ENCODE data around the gene FAM53B.
"Not testable (repeated sequence)": the region's sequence is repeated elsewhere in the genome, so short reads cannot be mapped to it uniquely, and the experiment has no call there.

Gene FAM53B, protein sequence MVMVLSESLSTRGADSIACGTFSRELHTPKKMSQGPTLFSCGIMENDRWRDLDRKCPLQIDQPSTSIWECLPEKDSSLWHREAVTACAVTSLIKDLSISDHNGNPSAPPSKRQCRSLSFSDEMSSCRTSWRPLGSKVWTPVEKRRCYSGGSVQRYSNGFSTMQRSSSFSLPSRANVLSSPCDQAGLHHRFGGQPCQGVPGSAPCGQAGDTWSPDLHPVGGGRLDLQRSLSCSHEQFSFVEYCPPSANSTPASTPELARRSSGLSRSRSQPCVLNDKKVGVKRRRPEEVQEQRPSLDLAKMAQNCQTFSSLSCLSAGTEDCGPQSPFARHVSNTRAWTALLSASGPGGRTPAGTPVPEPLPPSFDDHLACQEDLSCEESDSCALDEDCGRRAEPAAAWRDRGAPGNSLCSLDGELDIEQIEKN

DNA sequence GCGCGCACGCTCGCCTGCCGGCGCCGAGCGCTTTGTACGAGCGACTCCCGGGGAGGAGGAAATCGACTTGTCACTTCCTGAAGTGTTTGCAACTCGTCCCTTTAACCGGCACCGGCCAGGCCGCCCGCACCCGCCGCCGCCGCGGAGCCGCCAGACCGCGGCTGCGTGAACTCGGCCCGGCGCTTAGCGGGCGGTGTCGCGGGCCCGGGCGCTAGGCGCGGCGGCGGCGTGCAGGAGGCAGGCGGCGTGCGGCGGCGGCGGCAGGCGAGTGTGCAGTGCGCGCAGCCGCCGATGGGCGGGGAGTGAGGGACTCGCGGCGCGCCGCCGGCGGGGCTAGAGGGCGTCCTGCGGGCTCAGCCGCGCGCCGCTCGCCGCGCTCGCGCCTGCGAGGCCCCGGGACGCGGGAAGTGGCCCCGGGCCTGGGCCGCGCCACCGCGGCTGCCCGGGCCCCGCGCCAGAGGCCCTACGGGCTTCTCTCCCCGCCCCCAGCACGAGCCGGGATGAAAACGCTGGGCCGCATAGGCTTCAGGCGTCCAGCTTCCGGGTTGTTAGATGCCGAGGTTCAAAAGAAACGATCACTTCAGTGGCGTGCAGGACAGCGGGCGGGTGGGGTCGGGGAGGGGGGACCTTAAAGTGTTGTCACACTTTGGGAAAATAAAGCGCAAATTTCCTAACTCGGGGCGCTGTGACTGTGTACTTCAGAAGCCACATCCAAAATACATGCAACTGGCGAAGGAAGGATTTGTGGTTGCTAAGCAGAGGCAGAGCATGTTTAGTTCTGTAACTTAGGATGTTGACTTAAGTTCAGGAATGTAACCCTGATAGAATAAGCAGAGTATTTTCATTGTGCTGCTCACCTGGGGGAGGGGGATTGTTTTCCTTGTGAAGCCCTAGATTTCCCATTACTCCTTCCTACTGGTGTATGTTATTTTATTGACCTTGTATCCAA lies at the start of gene FAM53B:
Gene FAM53B, minus strand, starts transcription at position 277 of the 949 bp plus-strand sequence. CDS start 37,665 bp downstream, outside the sequence.
- peak; percentile 78 for DNase-seq (ENCODE audit: low spot score)

DNA sequence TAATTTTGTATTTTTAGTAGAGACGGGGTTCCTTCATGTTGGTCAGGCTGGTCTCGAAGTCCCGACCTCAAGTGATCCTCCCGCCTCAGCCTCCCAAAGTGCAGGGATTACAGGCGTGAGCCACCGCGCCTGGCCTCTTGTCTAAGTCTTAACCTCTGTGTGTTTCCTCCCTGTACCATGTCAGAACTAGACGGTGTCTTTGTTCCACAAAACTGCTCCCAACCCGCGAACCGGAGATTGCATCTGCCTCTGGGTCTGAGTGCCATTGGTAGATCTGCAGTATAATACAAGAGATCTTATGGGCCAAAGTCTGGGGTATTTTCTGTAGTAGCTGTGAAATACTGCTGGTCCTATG lies 48.8 kb upstream of the FAM53B start:
- DNase-seq (ENCODE audit: low spot score): no peak

DNA sequence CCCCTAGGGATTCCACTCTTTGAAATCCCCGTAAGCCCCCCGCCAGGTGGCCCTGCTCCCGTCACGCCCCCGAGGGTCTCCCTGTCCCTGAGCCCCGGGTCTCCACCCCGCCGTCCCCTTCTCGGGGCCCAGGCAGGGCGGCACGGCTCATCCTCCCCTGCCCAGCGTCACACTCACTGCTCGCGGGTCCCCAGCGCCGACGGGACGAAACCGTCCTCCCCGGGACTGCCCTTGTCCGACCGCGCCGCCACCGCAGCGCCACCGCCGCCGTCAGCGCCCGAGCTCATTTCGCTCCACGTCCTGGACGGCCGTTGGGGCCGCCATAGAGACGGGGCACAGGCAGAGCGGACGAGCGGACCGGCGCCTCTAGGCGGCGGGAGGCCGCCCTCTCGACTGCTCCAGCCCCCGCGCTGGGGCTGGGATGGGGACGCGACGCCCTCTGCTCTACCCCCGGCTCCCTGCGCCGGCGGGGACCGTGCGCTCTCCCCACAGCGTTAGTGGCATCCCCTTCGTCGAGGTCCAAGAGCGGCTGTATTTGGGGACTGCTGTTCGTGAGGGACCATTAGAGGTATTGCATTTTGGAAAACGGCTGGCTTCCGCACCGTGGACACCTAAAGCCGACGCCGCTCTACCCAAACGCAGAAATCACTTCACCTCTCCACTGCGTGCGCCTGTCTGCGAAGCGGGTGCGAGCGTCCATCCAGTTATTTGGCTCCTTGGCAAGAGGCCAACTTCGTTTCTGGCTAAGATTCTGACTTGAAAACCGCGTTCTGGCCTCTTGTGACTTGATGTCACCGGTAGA lies 47.6 kb upstream of the FAM53B start, which contains the start of gene EEF1AKMT2:
Gene EEF1AKMT2, minus strand, starts transcription at position 341 of the 802 bp plus-strand sequence. Its CDS starts 54 bp downstream, at position 287.
- DNase-seq (ENCODE audit: low spot score): peak; percentile 77

DNA sequence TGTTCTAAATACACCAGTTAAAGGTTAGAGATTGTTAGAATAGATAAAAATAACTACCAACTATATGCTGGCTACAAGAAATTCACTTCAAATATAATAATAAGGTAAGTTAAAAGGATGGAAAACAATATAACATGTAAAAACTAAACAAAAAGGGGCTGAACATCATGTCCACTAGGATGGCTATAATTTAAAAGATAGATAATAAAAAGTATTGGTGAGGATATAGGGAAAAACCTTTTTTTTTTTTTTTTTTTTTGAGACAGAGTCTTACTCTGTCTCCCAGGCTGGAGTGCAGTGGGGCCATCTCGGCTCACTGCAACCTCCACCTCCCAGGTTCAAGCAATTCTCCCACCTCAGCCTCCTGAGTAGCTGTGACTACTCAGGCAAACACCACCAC lies 38.7 kb upstream of the FAM53B start:
- DNase-seq (ENCODE audit: low spot score): not testable (repeated sequence)

DNA sequence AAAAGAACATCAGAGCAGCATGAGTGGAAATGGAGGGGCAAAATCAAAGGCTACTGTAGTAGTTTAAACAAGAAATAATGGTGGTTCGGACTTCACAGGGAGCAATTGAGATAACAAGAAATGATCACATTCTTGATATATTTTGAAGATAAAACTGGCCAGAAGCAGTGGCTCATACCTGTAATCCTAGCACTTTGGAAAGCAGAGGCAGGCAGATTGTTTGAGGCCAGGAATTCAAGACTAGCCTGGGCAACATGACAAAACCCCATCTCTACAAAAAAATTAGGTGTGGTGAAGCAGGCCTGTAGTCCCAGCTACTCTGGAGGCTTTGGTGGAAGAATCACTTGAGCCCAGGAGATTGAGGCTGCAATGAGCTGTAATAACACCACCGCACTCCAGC lies 24.6 kb upstream of the FAM53B start:
- DNase-seq (ENCODE audit: low spot score): no peak

DNA sequence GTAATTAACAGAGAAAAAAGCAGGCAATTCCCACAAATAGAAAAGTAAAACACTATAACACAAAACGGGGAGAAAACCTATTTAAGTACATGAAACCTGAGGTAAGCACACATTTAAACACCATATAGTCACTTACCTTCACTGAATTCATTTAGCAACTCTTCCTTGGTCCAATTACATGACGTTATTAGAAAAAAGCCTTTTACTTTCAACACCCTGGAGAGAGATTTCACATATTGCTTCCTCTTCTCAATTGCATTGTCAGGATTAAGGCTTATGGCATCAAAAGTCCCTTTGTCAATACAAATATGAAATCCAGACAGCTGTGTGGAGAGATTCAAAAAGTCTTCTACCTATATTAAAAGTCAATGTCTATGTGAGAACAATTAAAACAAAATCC lies 21.1 kb upstream of the FAM53B start:
- DNase-seq (ENCODE audit: low spot score): no peak

DNA sequence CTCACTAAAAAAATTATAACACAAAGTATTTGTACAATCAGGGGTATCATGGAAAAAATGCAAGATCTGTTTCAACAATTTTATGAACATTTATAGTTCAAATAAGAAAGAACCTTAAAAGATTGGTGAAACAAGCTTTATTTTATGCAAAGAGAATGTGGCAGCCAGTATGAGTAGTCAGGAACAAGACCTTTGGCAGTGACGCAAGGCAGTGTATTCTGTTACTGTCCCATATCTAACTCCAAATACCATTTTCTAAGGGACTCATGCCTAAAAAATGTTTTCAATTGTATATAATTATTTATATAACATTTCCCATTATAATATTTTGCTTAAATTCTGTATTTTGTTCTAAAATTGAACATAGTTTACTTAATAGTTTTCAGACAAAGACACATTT lies 19.1 kb upstream of the FAM53B start:
- no peak for DNase-seq (ENCODE audit: low spot score)

DNA sequence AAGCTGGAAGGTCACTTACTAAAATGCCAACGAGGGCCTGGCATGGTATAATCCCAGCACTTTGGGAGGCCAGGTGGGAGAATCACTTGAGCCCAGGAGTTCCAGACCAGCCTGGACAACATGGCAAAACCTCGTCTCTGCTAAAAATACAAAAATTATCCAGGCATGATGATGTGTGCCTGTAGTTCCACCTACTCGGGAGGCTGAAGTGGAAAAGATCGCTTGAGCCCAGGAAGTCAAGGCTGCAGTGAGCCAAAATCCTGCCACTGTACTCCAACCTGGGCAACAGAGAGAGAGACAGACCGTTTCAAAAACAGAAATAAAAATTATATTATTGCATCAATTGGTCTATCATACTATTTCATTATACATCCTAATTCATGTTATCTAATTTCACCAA lies 18.1 kb upstream of the FAM53B start:
- no peak for DNase-seq (ENCODE audit: low spot score)

DNA sequence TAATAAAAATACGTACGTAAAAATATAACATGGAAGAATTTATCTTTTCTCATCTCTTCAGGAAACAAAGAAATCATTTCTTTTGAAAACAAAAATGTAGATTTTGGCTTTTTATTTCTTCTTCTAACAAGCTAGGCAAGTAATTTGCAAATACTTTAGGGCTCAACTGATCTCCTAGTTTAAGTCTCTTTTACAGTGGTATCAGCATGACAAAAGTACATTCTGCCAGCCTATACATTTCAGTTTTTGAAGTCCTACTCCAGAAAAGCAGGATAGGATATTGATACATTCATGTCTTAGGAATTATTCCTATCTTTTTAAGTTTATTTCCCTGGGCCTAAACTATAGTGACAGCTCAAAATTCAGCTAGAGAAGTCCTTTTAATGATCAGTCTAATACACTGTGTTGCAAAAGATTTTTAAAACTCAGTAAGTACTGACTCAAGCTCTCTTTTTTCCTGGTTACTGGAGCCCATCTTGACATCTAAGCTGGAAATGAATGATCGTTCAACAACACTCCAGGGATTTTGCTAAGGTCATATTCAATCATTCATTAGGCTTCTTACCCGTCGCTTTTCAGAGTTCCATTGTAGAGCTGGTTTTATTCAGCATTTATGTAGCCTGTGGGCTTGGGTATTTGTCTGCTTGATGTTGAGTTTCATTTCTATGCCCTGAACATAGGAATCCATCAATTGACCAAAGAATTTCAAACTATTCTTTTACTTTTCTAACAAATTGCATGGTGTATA lies 12.2 kb upstream of the FAM53B start:
- DNase-seq (ENCODE audit: low spot score): no peak

DNA sequence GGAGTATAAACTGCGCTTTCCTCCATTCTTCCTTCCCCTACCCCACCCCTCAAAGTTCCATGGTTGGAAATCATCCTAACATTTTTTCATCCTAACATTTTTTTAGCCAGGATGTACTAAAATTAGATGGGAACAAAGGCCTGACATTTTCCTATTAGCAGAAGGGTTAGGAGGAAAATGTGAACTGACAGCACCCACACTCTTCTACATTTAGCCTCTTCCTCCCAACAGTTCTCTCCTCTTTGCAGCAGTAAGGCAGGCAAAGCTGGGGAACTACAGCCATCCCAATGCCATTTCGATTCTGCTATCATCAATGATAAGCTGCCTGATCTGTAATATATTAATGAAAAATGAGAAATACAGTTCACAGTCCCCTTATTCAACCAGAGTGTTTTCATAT lies 11.4 kb upstream of the FAM53B start:
- no peak for DNase-seq (ENCODE audit: low spot score)

DNA sequence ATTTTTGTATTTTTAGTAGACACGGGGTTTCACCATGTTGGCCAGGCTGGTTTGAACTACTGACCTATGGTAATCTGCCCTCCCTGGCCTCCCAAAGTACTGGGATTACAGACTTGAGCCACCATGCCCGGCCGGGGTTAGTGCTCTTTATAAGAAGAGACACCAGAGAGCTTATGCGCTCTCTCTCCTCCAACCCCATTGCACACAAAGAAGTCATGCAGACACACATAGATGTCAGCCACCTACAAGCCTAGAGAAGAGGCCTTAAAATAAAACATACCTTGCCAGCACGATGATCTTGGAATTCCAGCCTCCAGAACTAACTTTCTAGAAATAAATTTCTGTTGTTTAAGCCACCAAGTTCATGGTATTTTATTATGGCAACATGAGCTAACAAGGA lies 10.0 kb upstream of the FAM53B start:
- no peak for DNase-seq (ENCODE audit: low spot score)

DNA sequence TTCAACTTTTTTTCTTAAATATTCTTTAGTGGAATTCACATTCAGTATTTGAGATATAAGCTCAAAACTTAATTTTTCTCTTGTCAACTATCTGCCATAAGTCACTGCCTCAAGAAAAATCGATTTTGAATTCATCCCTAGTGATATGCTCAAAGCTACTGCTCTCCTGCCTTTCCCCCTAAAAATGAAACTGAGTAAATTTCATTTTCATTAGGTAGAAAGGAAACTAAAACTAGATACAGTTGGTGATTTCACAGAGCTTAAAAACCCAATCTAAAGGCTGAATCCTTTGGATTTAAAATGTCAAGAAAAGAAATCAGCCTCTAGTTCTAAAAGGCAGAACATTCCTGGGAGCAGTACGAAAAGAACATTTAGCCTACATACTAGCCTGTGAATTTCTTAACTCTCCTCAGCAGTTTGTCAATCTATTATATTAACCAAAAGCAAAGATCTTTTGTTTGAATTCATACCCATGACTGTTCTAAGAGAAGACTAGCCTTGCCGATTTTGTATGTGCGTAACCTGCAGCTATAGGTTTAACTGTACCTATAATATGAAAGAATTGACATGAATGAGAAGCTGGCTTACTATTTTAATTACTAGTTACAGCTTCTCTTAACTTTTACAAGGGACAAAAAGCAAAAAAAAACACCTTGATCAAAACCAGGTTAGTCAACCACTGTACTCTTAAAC lies 4.9 kb upstream of the FAM53B start:
- no peak for DNase-seq (ENCODE audit: low spot score)

DNA sequence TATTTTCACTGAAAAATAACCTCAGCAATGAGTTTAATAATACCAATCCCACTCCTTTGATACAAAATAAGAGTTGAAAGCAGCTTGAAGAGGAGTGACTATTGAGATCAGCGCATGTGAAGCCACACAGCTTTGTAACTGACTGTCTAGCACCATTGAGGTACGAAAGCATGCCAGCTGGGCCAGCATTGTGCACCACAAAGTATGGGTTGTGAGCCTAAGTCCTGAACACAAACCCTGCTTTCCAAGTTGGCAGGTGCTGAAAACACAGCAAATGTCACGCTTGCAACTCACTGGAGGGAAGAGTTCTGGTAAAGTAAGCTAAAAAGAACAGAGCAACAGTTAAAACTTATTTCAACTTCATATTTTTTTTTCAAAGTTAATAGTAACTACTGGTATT lies 4.0 kb upstream of the FAM53B start:
- no peak for DNase-seq (ENCODE audit: low spot score)

DNA sequence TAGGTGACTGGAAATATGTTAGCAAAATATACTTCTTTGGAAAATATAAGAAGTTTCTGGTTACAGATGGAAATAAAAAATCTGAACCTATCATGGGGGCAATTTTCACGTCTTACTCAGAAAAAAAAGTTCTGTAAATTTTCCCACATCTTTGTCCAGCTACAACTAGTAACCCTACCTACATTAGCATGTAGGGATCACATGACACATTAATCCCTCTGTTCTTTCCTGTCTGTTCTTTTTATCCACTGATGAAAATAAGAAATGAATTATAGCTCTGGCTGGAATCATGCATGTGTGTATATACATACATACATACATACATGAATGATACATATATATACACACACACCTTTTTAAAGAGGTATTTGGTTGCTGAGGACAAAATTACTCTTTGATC lies 3.6 kb upstream of the FAM53B start:
- DNase-seq (ENCODE audit: low spot score): no peak

DNA sequence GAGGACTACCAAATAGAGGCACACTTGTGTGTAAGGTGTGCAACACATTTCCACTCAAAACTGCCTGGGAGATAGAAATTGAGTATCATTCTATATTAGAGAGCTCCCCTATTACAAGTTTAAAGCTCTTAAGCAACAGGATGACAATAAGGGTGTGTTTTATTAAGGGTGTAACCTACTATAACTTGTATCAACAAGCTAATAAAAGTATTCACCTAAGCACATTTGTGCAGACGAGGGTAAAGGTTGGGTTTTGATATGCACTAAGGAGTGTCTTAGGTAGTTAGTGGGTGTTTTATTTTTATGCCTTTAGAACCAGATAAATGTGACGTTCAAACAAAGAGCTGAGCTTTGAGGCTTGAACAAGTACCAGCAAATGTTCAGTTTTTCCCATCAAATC lies 2.8 kb upstream of the FAM53B start:
- DNase-seq (ENCODE audit: low spot score): no peak

DNA sequence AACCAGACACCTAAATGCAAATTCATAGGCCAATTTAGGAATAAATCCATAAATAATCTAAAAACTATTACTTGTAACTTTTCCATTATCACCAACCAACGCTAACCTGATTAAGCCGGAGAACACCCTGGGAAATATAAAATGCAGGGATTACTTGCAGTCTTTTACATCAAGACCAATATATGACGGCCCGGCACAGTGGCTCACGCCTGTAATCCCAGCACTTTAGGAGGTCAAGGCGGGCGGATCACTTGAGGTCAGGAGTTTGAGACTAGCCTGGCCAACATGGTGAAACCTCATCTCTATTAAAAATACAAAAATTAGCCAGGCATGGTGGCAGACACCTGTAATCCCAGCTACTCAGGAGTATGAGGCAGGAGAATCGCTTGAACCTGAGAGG lies 2.3 kb upstream of the FAM53B start:
- DNase-seq (ENCODE audit: low spot score): not testable (repeated sequence)

DNA sequence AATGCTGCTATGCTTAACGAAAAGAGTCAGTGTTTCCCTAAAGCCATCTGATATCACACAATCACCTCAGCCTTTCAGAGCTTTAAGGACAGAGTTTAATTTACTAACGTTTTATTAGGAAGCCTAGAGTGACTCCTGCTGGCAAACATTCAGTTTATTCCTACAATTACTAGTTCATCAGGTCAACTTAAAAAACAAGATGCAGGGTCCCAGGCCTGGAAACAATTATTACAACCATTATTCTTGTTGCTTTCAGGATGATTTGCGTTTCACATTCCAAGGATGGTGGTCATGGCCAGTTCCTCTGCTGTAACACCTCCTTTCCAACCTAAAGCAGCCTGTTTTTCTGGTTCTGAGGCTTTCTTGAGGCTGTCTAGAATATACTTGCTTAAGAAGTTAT lies 1.5 kb upstream of the FAM53B start:
- DNase-seq (ENCODE audit: low spot score): peak; percentile 84

DNA sequence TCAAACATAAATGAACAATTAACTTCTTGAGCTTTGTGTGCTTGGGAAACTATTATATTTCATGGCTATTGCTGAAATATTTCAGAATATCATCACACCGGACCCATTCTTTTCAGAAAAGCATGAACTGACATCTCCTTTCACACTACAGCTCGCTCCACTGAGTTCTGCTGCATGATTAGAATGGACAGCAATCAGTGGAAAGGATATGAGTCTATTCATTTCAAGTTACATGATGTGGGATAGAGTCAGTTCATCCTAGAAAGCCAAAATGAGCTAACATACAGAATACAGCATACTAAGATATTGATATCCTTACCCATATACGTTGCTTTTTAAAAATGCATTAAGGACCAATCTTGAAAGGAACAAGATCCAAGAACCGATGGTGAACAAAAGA lies 1.1 kb upstream of the FAM53B start:
- DNase-seq (ENCODE audit: low spot score): peak; percentile 47

DNA sequence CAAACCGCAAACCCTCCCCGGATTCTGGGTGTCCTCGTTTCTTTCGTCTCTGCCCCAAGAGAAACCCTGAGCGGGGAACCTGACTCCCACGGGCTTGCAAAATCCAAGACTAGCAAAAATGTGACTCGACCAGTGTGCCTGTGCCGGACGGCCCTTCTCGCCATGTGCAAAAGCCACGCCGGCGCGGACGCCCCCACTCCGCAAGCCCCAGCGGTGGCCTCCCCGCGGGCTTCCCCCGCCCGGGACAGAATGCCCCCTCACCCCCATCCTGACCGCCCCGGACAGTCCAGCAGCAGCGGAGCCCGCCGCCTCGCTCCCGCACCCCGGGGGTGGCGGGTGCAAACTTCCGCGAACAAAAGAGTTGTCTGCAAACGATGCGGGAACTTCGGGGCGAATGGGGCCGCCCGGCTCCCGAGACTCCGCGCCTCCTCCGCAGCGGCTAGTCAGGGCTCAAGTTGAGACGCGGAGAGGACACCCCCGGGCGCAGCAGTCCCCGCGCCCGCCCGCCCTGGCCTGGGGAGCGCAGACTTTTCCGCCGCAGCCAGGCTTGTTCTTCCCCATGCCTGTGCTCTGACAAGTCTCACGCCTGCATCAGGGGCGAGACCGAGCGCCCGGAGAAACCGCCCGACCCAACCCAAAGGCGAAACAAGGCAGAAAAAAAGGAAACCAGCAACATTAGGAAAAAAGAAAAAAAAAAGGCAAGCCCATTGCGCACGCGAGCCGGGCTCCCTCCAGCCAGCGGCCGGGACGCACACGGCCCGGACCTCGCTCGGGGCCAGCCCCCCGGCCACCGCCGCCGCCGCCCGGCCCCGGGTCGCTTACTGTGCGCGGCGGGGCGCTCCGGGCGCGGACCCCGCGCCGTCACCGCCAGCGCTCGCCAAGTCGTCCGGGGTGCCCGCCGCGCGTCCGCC lies 732 bp downstream of the FAM53B start:
- no peak for DNase-seq (ENCODE audit: low spot score)
